NCI-H2107 (cell line): ENCODE data around the gene RTL10.

Experiments
- DNase-seq: peaks from one replicate; lab custom pipeline; 2025; lab: John Stamatoyannopoulos, UW

Gene RTL10

DNA sequence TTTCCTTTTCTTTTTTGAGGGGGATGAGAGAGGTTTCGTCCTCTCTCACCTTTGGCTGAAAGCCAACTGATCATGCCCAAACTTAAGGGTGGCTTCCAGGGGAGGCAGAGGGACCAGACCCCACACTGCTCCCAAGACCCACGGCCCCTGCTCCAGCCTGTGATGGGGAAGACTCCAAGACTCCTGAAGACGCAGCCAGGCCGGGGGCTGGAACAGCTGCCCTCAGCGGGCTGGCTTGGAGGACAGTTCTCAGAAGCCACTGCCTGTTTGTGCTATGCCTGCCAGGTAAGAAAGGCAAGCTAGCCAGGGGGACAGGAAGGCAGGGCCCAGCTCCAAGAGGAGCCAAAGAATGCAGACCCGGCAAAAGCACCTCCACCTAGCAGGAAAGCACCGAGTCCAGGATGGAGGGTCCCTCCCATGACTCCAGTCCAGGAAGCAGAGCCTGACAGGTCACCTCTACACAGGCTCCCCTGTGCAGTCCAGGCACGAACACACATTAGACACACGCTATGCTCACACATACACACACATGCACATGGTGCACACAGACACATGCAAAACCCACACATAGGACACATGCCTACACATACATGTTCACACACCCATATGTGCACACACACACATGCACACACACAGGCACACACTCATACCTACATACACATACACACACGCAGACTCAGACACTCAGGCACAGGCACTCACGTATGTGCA lies 31.3 kb downstream of the RTL10 start:
- DNase-seq, result no peak

DNA sequence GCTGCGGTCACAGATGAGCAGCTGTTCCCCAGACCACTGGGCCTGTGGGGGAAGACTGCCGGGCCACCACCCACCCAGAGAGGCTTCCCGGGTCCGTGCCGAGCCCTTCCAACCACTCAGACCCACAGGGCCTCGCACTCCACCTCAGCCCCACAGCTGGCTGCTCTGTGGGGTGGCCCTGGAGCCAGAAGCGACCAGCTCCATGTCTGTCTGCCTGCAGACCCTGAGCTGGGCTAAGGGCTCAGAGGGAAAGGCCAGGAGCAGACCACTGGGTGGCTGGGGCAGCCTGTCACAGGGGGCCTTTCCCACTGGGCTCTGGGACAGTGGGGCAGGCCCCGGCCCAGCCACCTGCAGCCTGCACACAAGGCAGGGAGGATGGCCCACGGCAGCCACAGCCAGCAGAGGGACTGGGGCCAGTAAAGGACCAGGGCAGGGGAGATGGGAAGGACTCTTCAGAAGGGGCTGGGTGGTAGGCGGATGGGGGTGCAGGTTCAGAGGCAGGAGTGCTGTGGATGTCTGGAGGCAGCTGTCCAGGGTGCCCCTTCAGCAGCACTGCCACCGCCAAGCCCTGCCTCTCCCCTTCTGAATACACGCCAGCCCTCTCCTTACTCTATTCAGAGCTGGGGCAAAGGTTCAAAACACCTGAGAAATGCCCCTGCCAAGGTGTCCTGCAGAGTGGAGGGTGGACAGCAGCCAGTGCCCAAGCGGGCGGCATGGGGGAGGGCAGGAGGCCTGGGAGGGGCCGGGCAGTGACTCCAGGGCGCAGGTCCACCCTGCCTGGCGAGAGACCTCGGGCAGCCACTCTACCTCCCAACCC lies 32.2 kb downstream of the RTL10 start:
- no peak for DNase-seq

- DNase-seq, result no peak
Measured at GRCh38 chr22:19821523-19822300, 33.0 kb downstream of the RTL10 start.

DNA sequence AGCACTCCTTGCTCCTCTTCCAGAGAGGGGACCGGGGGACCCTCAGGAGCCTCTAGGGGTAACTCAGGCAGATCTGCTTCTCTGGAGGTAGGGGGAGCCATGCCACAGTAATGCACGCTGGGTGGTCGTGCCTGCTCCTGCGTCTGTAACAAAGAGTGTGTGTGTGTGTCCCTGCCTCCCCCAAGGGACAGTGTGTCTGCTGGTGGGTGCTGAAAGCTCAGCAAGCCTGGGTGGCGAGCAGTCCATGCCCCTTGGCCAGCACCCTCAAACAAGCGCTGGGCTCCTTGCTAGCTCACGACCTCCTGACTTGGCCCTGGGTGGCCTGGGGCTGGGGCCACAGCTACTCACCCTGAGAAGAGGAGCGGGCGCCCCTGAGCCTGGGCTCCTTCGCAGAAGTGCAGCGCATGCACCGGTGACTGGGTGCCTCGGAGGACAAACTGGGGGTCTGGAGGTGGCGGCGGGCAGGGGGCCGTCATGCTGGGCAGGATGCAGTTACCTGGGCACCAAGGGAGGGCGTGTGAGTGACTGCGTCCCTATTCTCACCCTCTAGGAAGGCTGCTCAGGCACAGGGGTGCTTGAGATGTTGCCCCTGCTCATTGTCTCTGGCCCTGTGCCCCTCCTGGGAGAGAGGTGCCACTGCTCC lies 33.7 kb downstream of the RTL10 start:
- DNase-seq, result no peak

DNA sequence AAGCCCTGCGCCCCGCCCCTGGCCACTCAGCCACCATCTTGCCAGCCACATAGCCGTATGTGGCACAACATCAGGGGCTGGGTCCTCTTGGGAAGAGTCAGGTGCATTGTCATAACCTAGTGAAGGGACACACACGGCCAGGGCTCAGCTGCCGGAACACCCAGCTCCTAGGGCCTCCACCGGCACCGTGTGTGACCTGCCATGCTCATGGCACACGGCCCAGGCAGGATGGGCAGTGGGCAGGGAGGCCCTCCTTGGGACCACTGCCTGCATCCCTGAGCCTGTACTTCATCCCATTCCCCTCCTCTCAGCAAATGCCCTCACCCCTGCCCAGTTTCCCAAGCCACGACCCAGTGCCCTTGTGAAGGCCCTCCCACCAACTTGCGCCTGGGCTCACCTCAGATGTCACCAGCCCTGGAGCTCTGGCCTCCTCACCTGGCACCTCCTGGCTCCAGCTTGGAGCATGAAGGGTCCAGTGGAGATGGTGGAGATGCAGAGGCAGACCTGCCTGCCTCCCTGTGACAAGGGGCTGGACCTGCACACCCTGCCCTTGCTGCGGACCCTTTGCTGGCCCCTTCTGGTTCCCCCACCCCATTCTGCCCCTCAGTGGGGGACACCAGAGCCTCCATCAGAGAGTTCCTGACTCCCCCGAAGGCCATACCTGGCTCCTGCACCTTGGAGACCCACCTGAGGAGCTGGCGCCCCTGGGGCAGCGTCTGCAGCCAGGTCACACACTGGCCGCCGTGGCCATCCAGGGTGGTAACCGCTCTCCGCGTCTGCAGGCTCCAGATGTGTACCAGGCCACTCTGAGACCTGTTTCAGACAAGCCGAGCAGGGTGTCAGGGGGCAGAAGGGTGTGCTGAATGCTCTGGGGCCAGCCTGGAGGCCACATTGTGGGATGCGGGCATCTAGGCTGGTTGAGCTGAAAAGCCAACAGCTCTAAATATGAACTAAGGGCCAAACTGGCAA lies 34.5 kb downstream of the RTL10 start:
- DNase-seq, result no peak

DNA sequence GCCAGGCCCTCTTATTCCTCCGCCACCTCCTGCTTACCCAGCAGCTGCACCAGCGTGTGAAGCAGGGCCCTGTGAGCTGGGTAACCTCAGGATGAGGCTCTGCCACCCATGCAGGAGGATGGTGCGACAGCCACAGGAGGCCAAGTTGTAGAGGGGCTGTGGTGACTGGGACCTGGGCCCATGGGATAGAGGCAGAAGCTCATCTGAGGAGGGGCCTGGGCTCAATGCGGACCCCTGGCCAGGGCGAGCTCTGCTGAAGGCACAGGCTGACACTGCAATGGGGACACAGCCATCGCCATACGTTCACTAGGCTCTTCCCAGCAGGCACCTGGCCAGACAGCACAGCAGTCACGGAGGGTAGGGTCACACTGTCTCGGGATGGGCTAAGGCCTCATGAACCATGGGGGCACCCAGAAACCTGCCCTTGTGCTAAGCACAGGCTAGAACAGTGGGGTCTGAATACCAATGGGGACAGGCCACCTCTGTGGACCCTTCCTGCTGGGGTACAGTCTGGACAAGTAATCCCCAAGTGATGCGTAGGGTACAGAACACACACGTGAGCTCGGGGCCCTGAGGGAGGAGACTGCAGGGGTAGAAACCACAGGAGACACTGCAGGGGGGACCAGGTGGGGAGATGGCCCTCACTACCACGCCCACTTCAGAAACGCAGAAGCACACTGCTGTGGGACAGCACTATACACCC lies 35.3 kb downstream of the RTL10 start:
- no peak for DNase-seq

DNA sequence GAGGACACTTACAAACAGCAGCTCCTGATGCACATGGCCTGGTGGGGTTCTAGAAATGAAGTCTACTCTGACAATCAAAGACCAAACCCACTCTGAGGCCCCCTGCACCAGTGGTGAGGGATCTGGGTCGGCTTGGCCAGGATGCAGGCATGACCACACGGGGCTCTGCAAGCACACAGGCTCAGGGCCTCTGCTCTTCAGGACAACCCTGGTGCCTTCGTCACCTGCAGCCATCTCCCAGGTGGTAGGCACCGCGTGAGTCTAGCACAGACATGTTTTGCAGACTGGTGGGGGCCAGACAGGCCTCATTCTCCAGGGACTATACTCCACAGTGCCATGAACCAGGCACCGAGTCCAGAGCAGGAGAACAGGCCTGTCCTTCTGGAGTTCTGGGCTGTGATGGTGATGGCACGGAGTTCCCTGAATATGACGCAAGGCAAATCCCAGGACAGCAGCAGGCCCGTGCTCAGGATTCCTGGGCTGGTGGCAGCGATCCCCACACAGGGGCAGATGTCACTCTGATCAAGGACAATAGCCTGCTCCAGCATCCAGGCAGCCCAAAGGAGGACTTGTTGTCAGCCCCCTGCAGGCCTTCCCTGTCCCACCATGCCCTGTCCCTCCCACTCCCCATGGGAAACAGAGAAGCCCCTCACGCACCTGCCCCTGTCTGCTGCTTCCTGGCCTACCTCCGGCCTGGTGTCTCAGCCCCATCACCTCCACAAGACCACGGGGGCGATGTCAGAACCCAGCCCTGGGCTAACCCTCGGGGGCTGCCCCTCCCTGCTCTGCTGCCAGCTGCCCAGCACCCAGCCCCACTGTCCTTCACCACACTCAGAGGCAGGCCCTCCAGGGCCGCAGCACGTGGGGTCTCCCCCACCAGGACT lies 36.1 kb downstream of the RTL10 start:
- DNase-seq, result no peak

DNA sequence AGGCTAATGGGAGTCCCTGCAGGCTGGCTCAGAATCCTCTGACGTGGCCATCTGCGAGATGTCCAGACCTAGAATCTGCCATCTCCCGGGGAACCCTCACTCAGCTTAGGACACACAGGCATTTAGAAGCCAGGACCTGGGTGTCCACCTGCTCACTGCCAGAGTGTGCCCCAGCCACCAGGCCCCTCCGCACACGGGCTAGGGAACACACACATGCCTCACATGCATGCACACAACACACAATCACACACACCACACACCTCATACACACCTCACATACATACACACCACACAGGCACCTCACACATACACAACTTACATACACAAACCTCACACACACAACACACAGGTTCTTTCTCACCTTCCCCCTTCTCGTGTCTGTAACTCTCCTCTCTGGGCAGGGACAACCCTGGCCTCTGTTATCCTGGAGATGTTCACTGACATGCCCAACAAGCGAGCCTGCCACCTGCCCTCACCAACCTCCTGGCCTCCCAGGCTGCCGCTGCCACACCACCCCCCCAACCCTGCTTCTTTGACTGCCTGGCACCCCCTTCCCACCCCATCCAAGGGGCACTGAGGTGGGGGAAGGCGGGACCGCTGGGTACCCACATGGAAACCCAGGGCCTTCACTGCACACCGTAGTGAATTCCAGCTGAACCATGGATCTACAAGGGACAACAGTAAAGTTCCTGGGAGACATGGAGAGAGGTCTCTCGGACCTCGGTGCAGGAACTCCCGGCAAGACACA lies 38.1 kb downstream of the RTL10 start:
- DNase-seq, result no peak

GRCh38 chr22:19815823-19816290 lies 38.8 kb downstream of the RTL10 start:
- no peak for DNase-seq

GRCh38 chr22:19815093-19815822 lies 39.4 kb downstream of the RTL10 start:
- DNase-seq, result no peak

GRCh38 chr22:19814428-19814827 lies 40.2 kb downstream of the RTL10 start:
- no peak for DNase-seq

DNA sequence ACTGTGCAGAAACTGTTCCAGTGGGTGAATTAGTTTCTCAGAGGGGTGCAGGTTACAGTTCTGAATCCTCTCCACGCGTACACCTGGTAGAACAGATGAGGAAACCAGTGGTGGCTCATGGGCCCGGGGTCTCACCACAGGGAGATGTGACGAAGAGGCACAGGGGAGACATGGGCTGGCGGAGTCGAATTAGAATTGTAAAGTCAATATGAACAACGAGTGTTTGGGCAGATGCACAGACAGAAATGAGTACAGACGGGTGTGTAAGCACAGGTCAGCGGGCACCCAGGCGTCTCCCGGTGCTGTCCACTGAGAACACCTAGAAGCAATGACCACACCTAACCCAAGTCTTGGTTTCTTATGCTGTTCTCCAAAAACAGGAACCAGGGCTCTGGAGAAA lies 41.8 kb downstream of the RTL10 start:
- DNase-seq, result no peak

DNA sequence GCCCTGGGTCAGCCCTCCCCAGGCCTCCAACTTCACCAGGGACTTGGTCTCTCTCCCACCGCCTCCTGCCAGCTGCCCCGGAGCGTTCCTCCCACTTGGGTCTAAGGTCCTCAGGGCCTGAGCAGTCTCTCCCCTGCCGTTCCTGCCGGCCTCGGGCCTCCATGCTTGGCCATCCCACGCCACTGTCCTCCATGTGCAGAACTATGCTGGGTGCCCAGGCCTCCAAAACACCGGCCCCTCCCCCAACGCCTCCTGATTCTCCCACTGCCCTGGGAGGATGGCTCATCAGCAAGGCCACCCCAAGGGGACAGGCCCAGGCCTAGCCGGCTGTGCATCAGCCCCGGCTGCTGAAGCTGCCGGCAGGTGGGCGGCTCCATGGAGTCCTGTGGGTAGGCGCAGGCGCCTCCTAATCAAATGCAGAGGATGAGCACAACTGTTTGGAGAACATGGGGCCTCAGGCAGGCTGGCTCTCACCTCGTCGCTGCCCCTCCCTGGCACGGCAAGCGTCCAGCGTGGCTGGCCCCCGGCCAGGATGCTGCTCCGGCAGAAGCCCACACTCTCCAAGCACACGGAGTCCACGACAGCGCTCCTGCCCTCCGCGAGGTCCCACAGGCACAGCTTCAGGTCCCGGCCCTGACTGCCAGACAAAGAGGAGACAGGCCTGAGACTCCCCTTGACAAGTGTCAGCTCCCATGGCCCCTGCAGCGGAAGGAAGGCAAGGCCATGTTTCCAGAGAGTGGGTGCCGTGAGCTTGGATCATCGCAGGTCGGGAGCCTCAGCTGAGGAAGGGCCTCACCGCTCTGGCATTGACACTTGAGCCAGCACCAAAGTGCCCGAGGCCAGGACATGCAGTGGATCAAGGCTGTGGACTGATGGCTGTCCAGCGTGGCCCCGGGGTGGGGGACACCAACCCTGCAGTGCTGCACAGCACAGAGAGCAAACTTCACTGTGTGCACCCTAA lies 42.6 kb downstream of the RTL10 start:
- no peak for DNase-seq

- no peak for DNase-seq
Measured at GRCh38 chr22:19811211-19811621, 43.5 kb downstream of the RTL10 start.

GRCh38 chr22:19810381-19811201 lies 44.1 kb downstream of the RTL10 start:
- DNase-seq, result no peak

GRCh38 chr22:19809741-19810140 lies 44.9 kb downstream of the RTL10 start:
- no peak for DNase-seq
